ENCODE results near the gene CCDC157. TPM values are rescaled to one million over a fixed set of nuclear protein-coding genes. Genes with fewer than 3 reads are reported as not detected.

The CCDC157 gene
- total and polyA plus RNA-seq, 11 donors = 0.42 to 1.7 (median 1.1) TPM

- Histone ChIP-seq H3K4me1 (no peaks in the 10 kb centered on the region), H3K9me3 (no peaks in the 10 kb centered on the region), H3K36me3 (peaks cover 0 to 22% (median 0%) of the 10 kb centered on the region in 9 donors), H3K27me3 (no peaks in the 10 kb centered on the region), H3K4me3 (no peak overlapping the region), H3K27ac (no peak overlapping the region)
- WGBS, 4 donors = 75 to 86% (median 78%) methylated on average over 6 of the region's 6 CpGs
- intact Hi-C loops (cut with DNase I) = loop anchor here in 1 of 10 donors (10.0 kb wide), 1 partner anchor 430 kb away; no protein-coding TSS in a partner anchor
- TF ChIP-seq POLR2A (IDR thresholded peaks at IDR 0.05) (no peak), CTCF (IDR thresholded peaks at IDR 0.05) (no peak)
- DNase-seq = no peak
- ATAC-seq = no peak
These were observed 47.5 kb downstream of the CCDC157 start for GRCh38 chr22:30404307-30404706.

- Histone ChIP-seq H3K4me1 (no peaks in the 10 kb centered on the region), H3K27ac (no peak overlapping the region), H3K9me3 (no peaks in the 10 kb centered on the region), H3K36me3 (peaks cover 0 to 33% (median 3%) of the 10 kb centered on the region in 9 donors), H3K27me3 (no peaks in the 10 kb centered on the region), H3K4me3 (no peak overlapping the region)
- intact Hi-C loops (cut with DNase I) = loop anchor here in 1 of 10 donors (10.0 kb wide), 1 partner anchor 429 kb away; no protein-coding TSS in a partner anchor
- DNase-seq = no peak
- 56 to 61% (median 58%) methylated on average over 4 of the region's 4 CpGs for WGBS, 4 donors
- no peak for TF ChIP-seq POLR2A (IDR thresholded peaks at IDR 0.05)
- no peak for TF ChIP-seq CTCF (IDR thresholded peaks at IDR 0.05)
- ATAC-seq = no peak
These were observed 48.9 kb downstream of the CCDC157 start for GRCh38 chr22:30405731-30406130.

- intact Hi-C loops (cut with DNase I) = loop anchor here in 1 of 10 donors (10.0 kb wide), 1 partner anchor 428 kb away; no protein-coding TSS in a partner anchor
- ATAC-seq = no peak
These were observed 49.6 kb downstream of the CCDC157 start for GRCh38 chr22:30406400-30406799.

More at GRCh38 chr22:30406400-30406799, 49.6 kb downstream of the CCDC157 start:
- H3K27ac ChIP-seq = no peak overlapping the region
- TF ChIP-seq POLR2A (IDR thresholded peaks at IDR 0.05) = no peak
- no peak for TF ChIP-seq CTCF (IDR thresholded peaks at IDR 0.05)
- 73 to 88% (median 80%) methylated on average over 6 of the region's 6 CpGs for WGBS, 4 donors
- H3K4me3 ChIP-seq = no peak overlapping the region
- no peaks in the 10 kb centered on the region for H3K9me3 ChIP-seq
- no peak for DNase-seq
- H3K4me1 ChIP-seq = no peaks in the 10 kb centered on the region
- no peaks in the 10 kb centered on the region for H3K27me3 ChIP-seq
- peaks cover 0 to 33% (median 6%) of the 10 kb centered on the region in 9 donors for H3K36me3 ChIP-seq
